Memory B cell (primary cell): ENCODE data around the gene ARL8B.

Experiments used
- ATAC-seq: fragments of 150-1000 bp; cut with Tn5 transposase; 2 replicates; pipeline ENCODE4 v1.10.0; 2021; ENCODE audit warnings: low read depth, mild to moderate bottlenecking, moderate library complexity
- DNase-seq, 2 donors: peaks; one replicate each; pipeline ENCODE4 v3.0.0; 2022; ENCODE audit warnings: low spot score in 2 of 2
- H3K27ac Mint-ChIP-seq: one replicate; pipeline ENCODE4 v1.8.0; 2022; ENCODE audit warnings: mild to moderate bottlenecking, moderate library complexity, mixed read lengths
- H3K27me3 Mint-ChIP-seq: one replicate; pipeline ENCODE4 v1.8.0; 2022; ENCODE audit warnings: mixed read lengths
- H3K36me3 Mint-ChIP-seq: one replicate; pipeline ENCODE4 v1.8.0; 2022; ENCODE audit warnings: mild to moderate bottlenecking, mixed read lengths
- H3K4me1 Mint-ChIP-seq: one replicate; pipeline ENCODE4 v1.8.0; 2022; ENCODE audit warnings: mixed read lengths
- H3K4me3 Mint-ChIP-seq: one replicate; pipeline ENCODE4 v1.8.0; 2022; ENCODE audit warnings: mild to moderate bottlenecking, moderate library complexity, mixed read lengths
- H3K9me3 Mint-ChIP-seq: one replicate; pipeline ENCODE4 v1.8.0; 2022; ENCODE audit warnings: mixed read lengths

Gene ARL8B

GRCh38 chr3:5123937-5124336 is 1.8 kb downstream of the ARL8B start:
- peak overlapping the region; percentile 90 for H3K27ac Mint-ChIP-seq
- H3K36me3 Mint-ChIP-seq = peaks cover 2% of the 10 kb centered on the region
- DNase-seq (no peak), ATAC-seq (no peak)
- peak overlapping the region; percentile 61 for H3K4me3 Mint-ChIP-seq
- no peaks in the 10 kb centered on the region for H3K9me3 Mint-ChIP-seq
- peaks cover 25% of the 10 kb centered on the region for H3K4me1 Mint-ChIP-seq
- no peaks in the 10 kb centered on the region for H3K27me3 Mint-ChIP-seq

GRCh38 chr3:5126586-5126985 is 4.5 kb downstream of the ARL8B start:
- Mint-ChIP-seq H3K27ac (peak overlapping the region; percentile 67), H3K4me1 (peaks cover 32% of the 10 kb centered on the region), H3K36me3 (peaks cover 7% of the 10 kb centered on the region), H3K4me3 (no peak overlapping the region), H3K27me3 (no peaks in the 10 kb centered on the region), H3K9me3 (no peaks in the 10 kb centered on the region)
- ATAC-seq (no peak), DNase-seq (no peak)

- Mint-ChIP-seq H3K36me3 (peaks cover 7% of the 10 kb centered on the region), H3K27me3 (no peaks in the 10 kb centered on the region), H3K4me3 (no peak overlapping the region), H3K4me1 (peaks cover 33% of the 10 kb centered on the region), H3K9me3 (no peaks in the 10 kb centered on the region), H3K27ac (no peak overlapping the region)
- ATAC-seq = no peak
- DNase-seq = no peak
These were observed 6.8 kb downstream of the ARL8B start for GRCh38 chr3:5128849-5129248.

- Mint-ChIP-seq H3K36me3 (peaks cover 5% of the 10 kb centered on the region), H3K9me3 (no peaks in the 10 kb centered on the region), H3K27me3 (no peaks in the 10 kb centered on the region), H3K27ac (peak overlapping the region; percentile 70), H3K4me1 (peaks cover 41% of the 10 kb centered on the region), H3K4me3 (no peak overlapping the region)
- DNase-seq (no peak), ATAC-seq (no peak)
These were observed 11.3 kb downstream of the ARL8B start for GRCh38 chr3:5133239-5134018.

- Mint-ChIP-seq H3K9me3 (no peaks in the 10 kb centered on the region), H3K27ac (peak overlapping the region; percentile 70), H3K27me3 (no peaks in the 10 kb centered on the region), H3K4me1 (peaks cover 45% of the 10 kb centered on the region), H3K4me3 (no peak overlapping the region), H3K36me3 (peaks cover 5% of the 10 kb centered on the region)
- no peak for ATAC-seq
- DNase-seq = no peak
These were observed 11.9 kb downstream of the ARL8B start for GRCh38 chr3:5134019-5134391.

- H3K9me3 Mint-ChIP-seq = no peaks in the 10 kb centered on the region
- H3K4me3 Mint-ChIP-seq = no peak overlapping the region
- ATAC-seq (no peak), DNase-seq (no peak)
- peaks cover 5% of the 10 kb centered on the region for H3K36me3 Mint-ChIP-seq
- H3K27me3 Mint-ChIP-seq = no peaks in the 10 kb centered on the region
- peak overlapping the region; percentile 70 for H3K27ac Mint-ChIP-seq
- H3K4me1 Mint-ChIP-seq = peaks cover 50% of the 10 kb centered on the region
These were observed 12.4 kb downstream of the ARL8B start for GRCh38 chr3:5134499-5134898.

- Mint-ChIP-seq H3K4me3 (no peak overlapping the region), H3K9me3 (peaks cover 2% of the 10 kb centered on the region), H3K4me1 (peaks cover 60% of the 10 kb centered on the region), H3K27ac (peak overlapping the region; percentile 90), H3K36me3 (peaks cover 15% of the 10 kb centered on the region), H3K27me3 (no peaks in the 10 kb centered on the region)
- ATAC-seq = peak; percentile 84
- DNase-seq = peak; percentile 17 to 58
These were observed 14.3 kb downstream of the ARL8B start for GRCh38 chr3:5136211-5136918.

- peak overlapping the region; percentile 6 for H3K4me3 Mint-ChIP-seq
- ATAC-seq (peak; percentile 26), DNase-seq (no peak)
- H3K27me3 Mint-ChIP-seq = no peaks in the 10 kb centered on the region
- H3K9me3 Mint-ChIP-seq = peaks cover 2% of the 10 kb centered on the region
- H3K4me1 Mint-ChIP-seq = peaks cover 65% of the 10 kb centered on the region
- H3K27ac Mint-ChIP-seq = peak overlapping the region; percentile 90
- peaks cover 20% of the 10 kb centered on the region for H3K36me3 Mint-ChIP-seq
These were observed 14.9 kb downstream of the ARL8B start for GRCh38 chr3:5136919-5137429.

GRCh38 chr3:5138214-5138981 is 16.3 kb downstream of the ARL8B start:
- Mint-ChIP-seq H3K4me1 (peaks cover 57% of the 10 kb centered on the region), H3K4me3 (peak overlapping the region; percentile 28)

GRCh38 chr3:5140230-5140621 is 18.1 kb downstream of the ARL8B start:
- Mint-ChIP-seq H3K27ac (peak overlapping the region; percentile 80), H3K27me3 (no peaks in the 10 kb centered on the region), H3K36me3 (peaks cover 36% of the 10 kb centered on the region), H3K4me3 (peak overlapping the region; percentile 19), H3K4me1 (peaks cover 57% of the 10 kb centered on the region), H3K9me3 (peaks cover 6% of the 10 kb centered on the region)
- DNase-seq (peak in 1 of 2 donors; percentile 12), ATAC-seq (peak; percentile 66)

More at GRCh38 chr3:5138214-5138981, 16.3 kb downstream of the ARL8B start:
- peaks cover 2% of the 10 kb centered on the region for H3K9me3 Mint-ChIP-seq
- peak overlapping the region; percentile 90 for H3K27ac Mint-ChIP-seq
- H3K27me3 Mint-ChIP-seq = no peaks in the 10 kb centered on the region
- DNase-seq = no peak
- no peak for ATAC-seq
- H3K36me3 Mint-ChIP-seq = peaks cover 23% of the 10 kb centered on the region

GRCh38 chr3:5140839-5141238 is 18.7 kb downstream of the ARL8B start:
- peaks cover 58% of the 10 kb centered on the region for H3K4me1 Mint-ChIP-seq

GRCh38 chr3:5141760-5142159 is 19.7 kb downstream of the ARL8B start:
- Mint-ChIP-seq H3K9me3 (peaks cover 10% of the 10 kb centered on the region), H3K4me3 (no peak overlapping the region), H3K27me3 (no peaks in the 10 kb centered on the region), H3K27ac (peak overlapping the region; percentile 72), H3K36me3 (peaks cover 49% of the 10 kb centered on the region), H3K4me1 (peaks cover 53% of the 10 kb centered on the region)
- no peak for DNase-seq
- no peak for ATAC-seq

More at GRCh38 chr3:5140839-5141238, 18.7 kb downstream of the ARL8B start:
- ATAC-seq (no peak), DNase-seq (no peak)
- H3K9me3 Mint-ChIP-seq = peaks cover 6% of the 10 kb centered on the region
- peak overlapping the region; percentile 80 for H3K27ac Mint-ChIP-seq
- H3K4me3 Mint-ChIP-seq = no peak overlapping the region
- H3K36me3 Mint-ChIP-seq = peaks cover 42% of the 10 kb centered on the region
- no peaks in the 10 kb centered on the region for H3K27me3 Mint-ChIP-seq

- DNase-seq (no peak), ATAC-seq (no peak)
- no peak overlapping the region for H3K4me3 Mint-ChIP-seq
- no peaks in the 10 kb centered on the region for H3K27me3 Mint-ChIP-seq
- H3K9me3 Mint-ChIP-seq = peaks cover 12% of the 10 kb centered on the region
- no peak overlapping the region for H3K27ac Mint-ChIP-seq
- H3K4me1 Mint-ChIP-seq = peaks cover 49% of the 10 kb centered on the region
- peaks cover 58% of the 10 kb centered on the region for H3K36me3 Mint-ChIP-seq
These were observed 21.4 kb downstream of the ARL8B start for GRCh38 chr3:5143464-5143863.
